Inferior parietal cortex (tissue), 1 donor: ENCODE data around the gene KLK11.

Source experiments
- DNase-seq: peaks from one replicate; pipeline ENCODE4 v3.0.0-alpha.2; 2016; ENCODE audit errors: extremely low spot score

Gene KLK11

DNA sequence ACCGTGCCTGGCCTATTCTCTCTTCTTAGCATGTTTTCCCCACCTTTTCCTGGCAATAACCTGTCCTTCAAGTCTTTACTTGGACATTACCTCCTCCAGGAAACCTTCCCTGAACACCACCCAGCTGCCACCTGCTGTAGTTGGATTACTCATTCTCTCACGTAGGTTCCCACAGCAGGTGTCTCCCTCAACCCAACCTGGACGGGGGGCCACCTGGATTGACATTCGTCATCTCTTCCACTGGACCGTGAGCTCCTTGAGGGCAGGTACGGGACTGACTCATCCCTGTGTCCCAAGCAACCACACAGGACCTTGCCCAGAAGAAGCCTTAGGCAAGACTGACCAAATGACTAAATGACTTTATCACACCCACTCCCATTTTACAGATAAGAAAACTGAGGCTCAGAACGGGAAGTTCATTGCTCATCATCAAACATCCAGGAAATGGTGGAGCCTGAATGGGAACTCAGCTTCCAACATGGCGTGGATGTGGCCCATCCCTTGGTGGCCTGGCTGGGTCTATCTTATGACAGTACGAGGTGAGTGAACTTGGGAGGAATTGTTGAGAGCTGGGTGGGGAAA lies 53.5 kb downstream of the KLK11 start:
- DNase-seq = no peak
